Measurements from ENCODE around the gene F2R. TPM values are rescaled to one million over a fixed set of nuclear protein-coding genes. Genes with fewer than 3 reads are reported as not detected.
"Not testable (repeated sequence)": the region's sequence is repeated elsewhere in the genome, so short reads cannot be mapped to it uniquely, and the experiment has no call there.

The F2R gene
- total RNA-seq, 1 experiment from 2014 or later: 6.3 TPM

DNA sequence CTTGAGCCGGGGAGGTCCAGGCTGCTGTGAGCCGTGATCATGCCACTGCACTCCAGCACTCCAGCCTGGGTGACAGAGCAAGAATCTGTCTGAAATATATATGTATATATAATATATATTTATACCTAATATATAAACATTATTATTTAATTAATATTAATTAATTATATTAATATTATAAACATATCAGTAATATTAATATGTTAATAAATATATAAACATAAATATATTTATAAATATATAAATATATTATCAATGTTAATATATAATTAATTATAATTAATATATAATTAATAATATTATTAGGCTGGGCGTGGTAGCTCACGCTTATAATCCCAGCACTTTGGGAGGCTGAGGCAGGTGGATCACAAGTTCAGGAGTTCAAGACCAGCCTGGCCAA lies 41.1 kb downstream of the F2R start:
- BruUV-seq (replicated peaks): no TSS peak
- no peak for DNase-seq
- peaks cover 34% of the 10 kb centered on the region for H3K4me1 ChIP-seq
- H3K4me1 Mint-ChIP-seq (ENCODE audit: low read depth, unreplicated experiment): peaks cover 21% of the 10 kb centered on the region
- ChIA-PET POLR2A (no interaction called here), CTCF (no interaction called here)
- intact Hi-C loops (cut with micrococcal nuclease; ENCODE audit: unreplicated experiment): loop anchor here (5.0 kb wide), 1 partner anchor 40 kb away; the partner anchor contains the start of gene F2R
- H3K4me3 Mint-ChIP-seq (ENCODE audit: unreplicated experiment): no peak overlapping the region
- H3K27ac Mint-ChIP-seq (ENCODE audit: unreplicated experiment): no peak overlapping the region
- H3K27me3 ChIP-seq (replicated peaks; ENCODE audit: control insufficient read depth, insufficient read depth, low read length): no peaks in the 10 kb centered on the region
- peak overlapping the region; percentile 15; the same call in 1 of the 2 replicates for H3K4me3 ChIP-seq (ENCODE audit: low read depth, low read length)
- no peaks in the 10 kb centered on the region for H3K36me3 ChIP-seq (ENCODE audit: control insufficient read depth, insufficient read depth, low read length)
- TF ChIP-seq CTCF (IDR thresholded peaks at IDR 0.05; ENCODE audit: insufficient read depth in 1 of 2, low read depth in 1 of 2, low read length in 1 of 2, severe bottlenecking in 1 of 2, unreplicated experiment in 1 of 2): no peak
- H3K36me3 Mint-ChIP-seq (ENCODE audit: insufficient read depth, unreplicated experiment): peaks cover 6% of the 10 kb centered on the region
- no peaks in the 10 kb centered on the region for H3K9me3 Mint-ChIP-seq (ENCODE audit: unreplicated experiment)
- H3K9me3 ChIP-seq: no peaks in the 10 kb centered on the region
- H3K27me3 Mint-ChIP-seq (ENCODE audit: insufficient read depth, unreplicated experiment): no peaks in the 10 kb centered on the region

- BruUV-seq (replicated peaks); DNase-seq; H3K27me3 Mint-ChIP-seq (ENCODE audit: insufficient read depth, unreplicated experiment); intact Hi-C loops (cut with micrococcal nuclease; ENCODE audit: unreplicated experiment); POLR2A ChIA-PET; H3K4me3 ChIP-seq (ENCODE audit: low read depth, low read length); H3K36me3 Mint-ChIP-seq (ENCODE audit: insufficient read depth, unreplicated experiment); H3K36me3 ChIP-seq (ENCODE audit: control insufficient read depth, insufficient read depth, low read length); CTCF ChIA-PET; H3K27me3 ChIP-seq (replicated peaks; ENCODE audit: control insufficient read depth, insufficient read depth, low read length): not testable (repeated sequence)
- H3K4me1 ChIP-seq: peaks cover 21% of the 10 kb centered on the region
- H3K9me3 Mint-ChIP-seq (ENCODE audit: unreplicated experiment): peaks cover 15% of the 10 kb centered on the region
- H3K27ac Mint-ChIP-seq (ENCODE audit: unreplicated experiment): peak overlapping the region; percentile 31
- H3K4me1 Mint-ChIP-seq (ENCODE audit: low read depth, unreplicated experiment): peaks cover 21% of the 10 kb centered on the region
- H3K9me3 ChIP-seq: peaks cover 12% of the 10 kb centered on the region
- peak overlapping the region; percentile 2 for H3K4me3 Mint-ChIP-seq (ENCODE audit: unreplicated experiment)
These were observed 45.2 kb downstream of the F2R start for GRCh38 chr5:76761118-76761517.

- Mint-ChIP-seq H3K27me3 (ENCODE audit: insufficient read depth, unreplicated experiment) (no peaks in the 10 kb centered on the region), H3K27ac (ENCODE audit: unreplicated experiment) (no peak overlapping the region), H3K36me3 (ENCODE audit: insufficient read depth, unreplicated experiment) (no peaks in the 10 kb centered on the region), H3K4me1 (ENCODE audit: low read depth, unreplicated experiment) (peaks cover 15% of the 10 kb centered on the region), H3K4me3 (ENCODE audit: unreplicated experiment) (no peak overlapping the region), H3K9me3 (ENCODE audit: unreplicated experiment) (peaks cover 15% of the 10 kb centered on the region)
- no peak for DNase-seq
- no peak overlapping the region for H3K4me3 ChIP-seq (ENCODE audit: low read depth, low read length)
- ChIA-PET CTCF (no interaction called here), POLR2A (no interaction called here)
- peaks cover 12% of the 10 kb centered on the region for H3K9me3 ChIP-seq
- H3K36me3 ChIP-seq (ENCODE audit: control insufficient read depth, insufficient read depth, low read length): no peaks in the 10 kb centered on the region
- intact Hi-C loops (cut with micrococcal nuclease; ENCODE audit: unreplicated experiment): no loop called here
- BruUV-seq (replicated peaks): no TSS peak
- peaks cover 14% of the 10 kb centered on the region; the same call in 1 of the 2 replicates for H3K4me1 ChIP-seq
- no peaks in the 10 kb centered on the region for H3K27me3 ChIP-seq (replicated peaks; ENCODE audit: control insufficient read depth, insufficient read depth, low read length)
- TF ChIP-seq CTCF (IDR thresholded peaks at IDR 0.05; ENCODE audit: insufficient read depth in 1 of 2, low read depth in 1 of 2, low read length in 1 of 2, severe bottlenecking in 1 of 2, unreplicated experiment in 1 of 2): no peak
These were observed 46.6 kb downstream of the F2R start for GRCh38 chr5:76762484-76762883.

- no peak for TF ChIP-seq CTCF (IDR thresholded peaks at IDR 0.05; ENCODE audit: insufficient read depth in 1 of 2, low read depth in 1 of 2, low read length in 1 of 2, severe bottlenecking in 1 of 2, unreplicated experiment in 1 of 2)
- BruUV-seq (replicated peaks): no TSS peak
- peaks cover 12% of the 10 kb centered on the region for H3K9me3 ChIP-seq
- no peaks in the 10 kb centered on the region for H3K27me3 ChIP-seq (replicated peaks; ENCODE audit: control insufficient read depth, insufficient read depth, low read length)
- intact Hi-C loops (cut with micrococcal nuclease; ENCODE audit: unreplicated experiment): no loop called here
- no peak for DNase-seq
- peaks cover 14% of the 10 kb centered on the region; the same call in 1 of the 2 replicates for H3K4me1 ChIP-seq
- H3K36me3 Mint-ChIP-seq (ENCODE audit: insufficient read depth, unreplicated experiment): no peaks in the 10 kb centered on the region
- H3K4me3 ChIP-seq (ENCODE audit: low read depth, low read length): no peak overlapping the region
- peaks cover 12% of the 10 kb centered on the region for H3K4me1 Mint-ChIP-seq (ENCODE audit: low read depth, unreplicated experiment)
- ChIA-PET CTCF (no interaction called here), POLR2A (no interaction called here)
- no peak overlapping the region for H3K4me3 Mint-ChIP-seq (ENCODE audit: unreplicated experiment)
- no peak overlapping the region for H3K27ac Mint-ChIP-seq (ENCODE audit: unreplicated experiment)
- H3K27me3 Mint-ChIP-seq (ENCODE audit: insufficient read depth, unreplicated experiment): no peaks in the 10 kb centered on the region
- no peaks in the 10 kb centered on the region for H3K36me3 ChIP-seq (ENCODE audit: control insufficient read depth, insufficient read depth, low read length)
- H3K9me3 Mint-ChIP-seq (ENCODE audit: unreplicated experiment): peaks cover 15% of the 10 kb centered on the region
These were observed 47.2 kb downstream of the F2R start for GRCh38 chr5:76763136-76763535.
